Measurements from ENCODE around the gene TMEM181. TPM values are rescaled to one million over a fixed set of nuclear protein-coding genes. Genes with fewer than 3 reads are reported as not detected.
A peak's percentile ranks its signal among the peaks of the same experiment; 100 is the strongest.

The TMEM181 gene
- total and polyA plus RNA-seq, 2 of the 13 experiments (the other 11 are each of a cell fraction or from before 2014, with no cell fraction given): 59.1 to 108 TPM

DNA sequence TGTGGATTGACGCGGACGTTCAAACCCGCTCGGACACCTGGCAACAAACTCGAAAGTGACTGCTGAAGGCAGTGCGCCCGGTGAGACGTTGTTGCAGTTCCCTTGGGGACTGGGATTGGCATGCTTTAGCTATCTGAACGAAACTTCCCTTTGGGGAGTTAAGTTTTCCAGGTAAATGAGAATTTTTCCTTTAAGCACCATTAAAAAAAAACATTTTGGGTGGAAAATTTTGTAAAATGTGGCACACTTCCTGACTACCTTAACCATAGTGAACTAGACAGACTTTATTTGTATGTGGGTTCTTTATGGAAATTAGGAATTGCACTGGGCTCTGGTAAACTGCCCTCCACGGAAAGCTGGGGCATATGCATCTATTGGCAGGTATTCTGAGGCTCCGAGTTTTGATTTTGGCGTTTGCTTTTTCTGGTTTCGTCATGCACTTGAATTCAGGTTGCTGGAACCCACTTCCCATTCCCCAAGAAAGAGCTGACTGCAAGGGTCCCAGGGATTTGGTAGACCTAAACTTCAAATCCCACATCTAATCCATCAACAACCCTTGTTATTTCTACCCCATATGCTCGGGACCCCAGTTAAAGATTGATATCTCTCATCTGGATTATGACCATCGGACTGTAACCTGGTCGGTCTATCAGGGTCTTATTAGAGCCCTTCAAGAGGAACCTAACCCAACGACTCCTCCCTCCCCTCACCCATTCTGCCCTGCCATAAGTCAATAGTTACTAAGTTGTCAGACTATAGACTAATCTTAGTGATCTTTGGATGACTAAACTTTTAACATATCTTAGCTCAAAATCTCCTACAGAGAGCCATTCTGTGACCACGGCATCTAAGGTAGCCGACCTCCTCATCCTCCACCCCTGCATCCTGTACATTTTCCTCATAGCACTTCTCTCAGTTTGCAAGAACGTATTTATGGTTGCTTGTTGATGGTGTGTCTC lies 85.5 kb downstream of the TMEM181 start:
- H3K4me3 ChIP-seq (replicated peaks in 1 of 3; ENCODE audit: insufficient read depth in 1 of 3, low read depth in 2 of 3, low read length in 3 of 3): peak overlapping the region; percentile 79 to 96 (median 91)
- FAIRE-seq: no peak
- no peaks in the 10 kb centered on the region for H3K36me3 ChIP-seq (replicated peaks in 1 of 2; ENCODE audit: control insufficient read depth in 1 of 2, insufficient read depth in 2 of 2, low read length in 2 of 2)
- CTCF ChIA-PET (ENCODE audit: low intra/inter-chr PET ratio, low total read pairs): no interaction called here
- no peaks in the 10 kb centered on the region for H3K9me3 ChIP-seq (ENCODE audit: low read length)
- H2AFZ ChIP-seq (ENCODE audit: low read length): peak overlapping the region; percentile 20
- intact Hi-C loops (cut with micrococcal nuclease; ENCODE audit: unreplicated experiment): loop anchor here (10.0 kb wide), 1 partner anchor 1119 kb away; the partner anchor contains the start of gene ACAT2
- H4K20me1 ChIP-seq (ENCODE audit: insufficient read depth, low read length): no peaks in the 10 kb centered on the region; the same call in 1 of the 2 replicates
- BruUV-seq (replicated peaks): TSS peak; percentile 45
- POLR2A ChIA-PET: interaction anchor here (0.6 to 1.9 kb wide), 7 partner anchors 8 to 174 kb away, joined by 3 to 10 read pairs (median 3); partner anchors contain the start of gene EZR
- peaks cover 2 to 24% of the 10 kb centered on the region in 2 experiments; a peak in 3 of 5 replicates for H3K27me3 ChIP-seq (ENCODE audit: control insufficient read depth in 1 of 2, insufficient read depth in 2 of 2, low read length in 2 of 2)
- peaks cover 43% of the 10 kb centered on the region for H3K4me1 ChIP-seq (ENCODE audit: insufficient read depth, low read length)
- no peak for ATAC-seq
- H3K27ac ChIP-seq (ENCODE audit: extremely low read length, insufficient read depth, low read length): no peak overlapping the region
- H3K4me2 ChIP-seq (ENCODE audit: low read depth, low read length): peak overlapping the region; percentile 91
- peak overlapping the region; percentile 93 for H3K9ac ChIP-seq (ENCODE audit: insufficient read depth, low read depth, low read length)
- no peak for DNase-seq (ENCODE audit: low spot score)
- WGBS (ENCODE audit: low lambda C conversion rate): 11% methylated on average over 21 of the region's 21 CpGs
- in situ Hi-C loops (cut with HindIII; ENCODE audit: extremely low pct_ligation_motif_present, low pct_unique_long_range_greater_than_20kb): no loop called here
- peaks cover 20% of the 10 kb centered on the region for H3K79me2 ChIP-seq (ENCODE audit: insufficient read depth, low read length)
- no peak for TF ChIP-seq ZNF3 (CRISPR knock-in tag; IDR thresholded peaks at IDR 0.05)
- TF ChIP-seq, protein P1, sequence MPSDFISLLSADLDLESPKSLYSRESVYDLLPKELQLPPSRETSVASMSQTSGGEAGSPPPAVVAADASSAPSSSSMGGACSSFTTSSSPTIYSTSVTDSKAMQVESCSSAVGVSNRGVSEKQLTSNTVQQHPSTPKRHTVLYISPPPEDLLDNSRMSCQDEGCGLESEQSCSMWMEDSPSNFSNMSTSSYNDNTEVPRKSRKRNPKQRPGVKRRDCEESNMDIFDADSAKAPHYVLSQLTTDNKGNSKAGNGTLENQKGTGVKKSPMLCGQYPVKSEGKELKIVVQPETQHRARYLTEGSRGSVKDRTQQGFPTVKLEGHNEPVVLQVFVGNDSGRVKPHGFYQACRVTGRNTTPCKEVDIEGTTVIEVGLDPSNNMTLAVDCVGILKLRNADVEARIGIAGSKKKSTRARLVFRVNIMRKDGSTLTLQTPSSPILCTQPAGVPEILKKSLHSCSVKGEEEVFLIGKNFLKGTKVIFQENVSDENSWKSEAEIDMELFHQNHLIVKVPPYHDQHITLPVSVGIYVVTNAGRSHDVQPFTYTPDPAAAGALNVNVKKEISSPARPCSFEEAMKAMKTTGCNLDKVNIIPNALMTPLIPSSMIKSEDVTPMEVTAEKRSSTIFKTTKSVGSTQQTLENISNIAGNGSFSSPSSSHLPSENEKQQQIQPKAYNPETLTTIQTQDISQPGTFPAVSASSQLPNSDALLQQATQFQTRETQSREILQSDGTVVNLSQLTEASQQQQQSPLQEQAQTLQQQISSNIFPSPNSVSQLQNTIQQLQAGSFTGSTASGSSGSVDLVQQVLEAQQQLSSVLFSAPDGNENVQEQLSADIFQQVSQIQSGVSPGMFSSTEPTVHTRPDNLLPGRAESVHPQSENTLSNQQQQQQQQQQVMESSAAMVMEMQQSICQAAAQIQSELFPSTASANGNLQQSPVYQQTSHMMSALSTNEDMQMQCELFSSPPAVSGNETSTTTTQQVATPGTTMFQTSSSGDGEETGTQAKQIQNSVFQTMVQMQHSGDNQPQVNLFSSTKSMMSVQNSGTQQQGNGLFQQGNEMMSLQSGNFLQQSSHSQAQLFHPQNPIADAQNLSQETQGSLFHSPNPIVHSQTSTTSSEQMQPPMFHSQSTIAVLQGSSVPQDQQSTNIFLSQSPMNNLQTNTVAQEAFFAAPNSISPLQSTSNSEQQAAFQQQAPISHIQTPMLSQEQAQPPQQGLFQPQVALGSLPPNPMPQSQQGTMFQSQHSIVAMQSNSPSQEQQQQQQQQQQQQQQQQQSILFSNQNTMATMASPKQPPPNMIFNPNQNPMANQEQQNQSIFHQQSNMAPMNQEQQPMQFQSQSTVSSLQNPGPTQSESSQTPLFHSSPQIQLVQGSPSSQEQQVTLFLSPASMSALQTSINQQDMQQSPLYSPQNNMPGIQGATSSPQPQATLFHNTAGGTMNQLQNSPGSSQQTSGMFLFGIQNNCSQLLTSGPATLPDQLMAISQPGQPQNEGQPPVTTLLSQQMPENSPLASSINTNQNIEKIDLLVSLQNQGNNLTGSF (CRISPR knock-in tag; IDR thresholded peaks at IDR 0.05): no peak
- 0 out of 2 replicates have a peak, but pooled peaks have one; percentile 35 for TF ChIP-seq ZNF44 (CRISPR knock-in tag; IDR thresholded peaks at IDR 0.05)
- no peak for TF ChIP-seq ZFP62 (CRISPR knock-in tag; IDR thresholded peaks at IDR 0.05)
- no peak for TF ChIP-seq ZSCAN30 (CRISPR knock-in tag; IDR thresholded peaks at IDR 0.05)
- 0 out of 2 replicates have a peak, but pooled peaks have one; percentile 2 for TF ChIP-seq TBX3 (IDR thresholded peaks at IDR 0.05; ENCODE audit: borderline replicate concordance)
- no peak for TF ChIP-seq ZBTB7B (CRISPR knock-in tag; IDR thresholded peaks at IDR 0.05)
- TF ChIP-seq PRDM4 (CRISPR knock-in tag; IDR thresholded peaks at IDR 0.05; ENCODE audit: borderline replicate concordance): no peak
- no peak for TF ChIP-seq PLRG1 (conservative IDR thresholded peaks at IDR 0.05)

Data from HepG2 (cell line).